ENCODE data around the gene BRWD1.

BRWD1 gene

GRCh38 chr21:39326607-39327307 lies 13.3 kb upstream of the BRWD1 start:
- DNase-seq: no peak

GRCh38 chr21:39325458-39325857 lies 12.0 kb upstream of the BRWD1 start:
- no peak for DNase-seq

- no peak for DNase-seq
Measured at GRCh38 chr21:39321424-39321823, 8.0 kb upstream of the BRWD1 start.

GRCh38 chr21:39319814-39320332 lies 6.4 kb upstream of the BRWD1 start:
- DNase-seq: no peak

GRCh38 chr21:39319251-39319756 lies 5.9 kb upstream of the BRWD1 start:
- no peak for DNase-seq

GRCh38 chr21:39318091-39318959 lies 4.9 kb upstream of the BRWD1 start:
- DNase-seq: no peak

GRCh38 chr21:39317134-39318090 lies 4.0 kb upstream of the BRWD1 start:
- peak; percentile 95 for DNase-seq

- DNase-seq: no peak
Measured at GRCh38 chr21:39316729-39317128, 3.3 kb upstream of the BRWD1 start.

- peak; percentile 52 for DNase-seq
Measured at GRCh38 chr21:39315603-39316445, 2.4 kb upstream of the BRWD1 start.

- DNase-seq: peak; percentile 16
Measured at GRCh38 chr21:39314143-39315027, 953 bp upstream of the BRWD1 start.

GRCh38 chr21:39313042-39313570 lies 326 bp downstream of the BRWD1 start:
- DNase-seq: no peak

- DNase-seq: peak; percentile 88
Measured at GRCh38 chr21:39312112-39313041, 1.1 kb downstream of the BRWD1 start.

GRCh38 chr21:39311164-39311563 lies 2.3 kb downstream of the BRWD1 start:
- DNase-seq: no peak

GRCh38 chr21:39307466-39307865 lies 6.0 kb downstream of the BRWD1 start:
- DNase-seq: no peak

GRCh38 chr21:39300587-39300986 lies 12.8 kb downstream of the BRWD1 start:
- no peak for DNase-seq

- DNase-seq: no peak
Measured at GRCh38 chr21:39296891-39297290, 16.5 kb downstream of the BRWD1 start.

- peak; percentile 51 for DNase-seq
Measured at GRCh38 chr21:39288987-39289386, 24.4 kb downstream of the BRWD1 start.

- no peak for DNase-seq
Measured at GRCh38 chr21:39282911-39283310, 30.5 kb downstream of the BRWD1 start.

- DNase-seq: no peak
Measured at GRCh38 chr21:39281853-39282252, 31.6 kb downstream of the BRWD1 start.

Measured in inflammatory macrophage treated with lipopolysaccharide for 4 hours (primary cell).